NCI-H2107 treated with DMSO at 0.1 percent for 48 hours (cell line): ENCODE measurements around the gene FNDC1.

ENCODE experiments used
- DNase-seq: peaks from one replicate; lab custom pipeline; 2025; ENCODE audit not compliant: unreplicated experiment; lab: John Stamatoyannopoulos, UW

Gene FNDC1

GRCh38 chr6:159305159-159305558 is 136.0 kb downstream of the FNDC1 start:
- no peak for DNase-seq

- DNase-seq: no peak
Observed at GRCh38 chr6:159305804-159306537, 136.8 kb downstream of the FNDC1 start.

- no peak for DNase-seq
Observed at GRCh38 chr6:159307246-159307790, 138.1 kb downstream of the FNDC1 start.

- no peak for DNase-seq
Observed at GRCh38 chr6:159308198-159308597, 139.0 kb downstream of the FNDC1 start.

- DNase-seq: no peak
Observed at GRCh38 chr6:159309723-159310122, 140.5 kb downstream of the FNDC1 start.

- no peak for DNase-seq
Observed at GRCh38 chr6:159311618-159312017, 142.4 kb downstream of the FNDC1 start.

GRCh38 chr6:159312206-159312605 is 143.0 kb downstream of the FNDC1 start:
- DNase-seq: no peak

GRCh38 chr6:159313018-159313417 is 143.8 kb downstream of the FNDC1 start:
- DNase-seq: no peak

GRCh38 chr6:159315562-159315961 is 146.4 kb downstream of the FNDC1 start:
- no peak for DNase-seq

- no peak for DNase-seq
Observed at GRCh38 chr6:159317430-159317829, 148.2 kb downstream of the FNDC1 start.

- no peak for DNase-seq
Observed at GRCh38 chr6:159321267-159321666, 152.1 kb downstream of the FNDC1 start.
